ENCODE measurements around the gene SDK2.
"Not testable (repeated sequence)": the region's sequence is repeated elsewhere in the genome, so short reads cannot be mapped to it uniquely, and the experiment has no call there.

Gene SDK2

GRCh38 chr17:73320601-73321264 is 323.5 kb downstream of the SDK2 start:
- no peak for DNase-seq (ENCODE audit: low spot score)

- DNase-seq (ENCODE audit: low spot score) = no peak
Measured at GRCh38 chr17:73319766-73320165, 324.5 kb downstream of the SDK2 start.

GRCh38 chr17:73318836-73319235 is 325.4 kb downstream of the SDK2 start:
- DNase-seq (ENCODE audit: low spot score) = no peak

GRCh38 chr17:73318427-73318813 is 325.8 kb downstream of the SDK2 start:
- DNase-seq (ENCODE audit: low spot score) = no peak

GRCh38 chr17:73317513-73318426 is 326.5 kb downstream of the SDK2 start:
- DNase-seq (ENCODE audit: low spot score) = no peak

GRCh38 chr17:73316919-73317505 is 327.2 kb downstream of the SDK2 start:
- no peak for DNase-seq (ENCODE audit: low spot score)

- no peak for DNase-seq (ENCODE audit: low spot score)
Measured at GRCh38 chr17:73315471-73315870, 328.8 kb downstream of the SDK2 start.

- no peak for DNase-seq (ENCODE audit: low spot score)
Measured at GRCh38 chr17:73313526-73314127, 330.6 kb downstream of the SDK2 start.

GRCh38 chr17:73312887-73313286 is 331.4 kb downstream of the SDK2 start:
- DNase-seq (ENCODE audit: low spot score) = not testable (repeated sequence)

GRCh38 chr17:73311781-73312641 is 332.2 kb downstream of the SDK2 start, which contains the start of gene CDC42EP4:
CDC42EP4 (minus strand) TSS chr17:73312001; CDS start chr17:73286500, 25,501 bp downstream.
- DNase-seq (ENCODE audit: low spot score) = peak; percentile 92

- no peak for DNase-seq (ENCODE audit: low spot score)
Measured at GRCh38 chr17:73311428-73311780, 332.8 kb downstream of the SDK2 start.

- no peak for DNase-seq (ENCODE audit: low spot score)
Measured at GRCh38 chr17:73309727-73310596, 334.3 kb downstream of the SDK2 start.

- not testable (repeated sequence) for DNase-seq (ENCODE audit: low spot score)
Measured at GRCh38 chr17:73308959-73309358, 335.3 kb downstream of the SDK2 start.

- DNase-seq (ENCODE audit: low spot score) = no peak
Measured at GRCh38 chr17:73308017-73308823, 336.0 kb downstream of the SDK2 start.

GRCh38 chr17:73307130-73307529 is 337.1 kb downstream of the SDK2 start:
- DNase-seq (ENCODE audit: low spot score) = no peak

GRCh38 chr17:73305845-73306836 is 338.1 kb downstream of the SDK2 start:
- no peak for DNase-seq (ENCODE audit: low spot score)

GRCh38 chr17:73304971-73305812 is 339.1 kb downstream of the SDK2 start:
- DNase-seq (ENCODE audit: low spot score) = no peak
